H1 (cell line): ENCODE results near the gene POU6F2.

Experiments used
- BCL11A ChIP-seq, 2 experiments: IDR thresholded peaks; one replicate each; pipeline ENCODE4 v1.6.1; 2011; ENCODE audit warnings: low read depth in 2 of 2, low read length in 2 of 2, mild to moderate bottlenecking in 2 of 2
- CREB1 ChIP-seq: IDR thresholded peaks from 2 replicates; pipeline ENCODE4 v1.6.1; 2012; ENCODE audit warnings: inconsistent platforms
- CTBP2 ChIP-seq: IDR thresholded peaks from 2 replicates; pipeline ENCODE4 v1.7.0; 2011; ENCODE audit warnings: borderline replicate concordance, mild to moderate bottlenecking, moderate library complexity, mixed read lengths, low read length; ENCODE audit not compliant: insufficient read depth, insufficient read length
- EZH2 ChIP-seq: fragments of 200-600 bp; sonication (generic); IDR thresholded peaks from 2 replicates; pipeline ENCODE4 v1.7.1; 2012; ENCODE audit warnings: low read depth, mild to moderate bottlenecking, moderate library complexity, low read length, inconsistent platforms; ENCODE audit not compliant: severe bottlenecking
- GTF2F1 ChIP-seq: IDR thresholded peaks from 2 replicates; pipeline ENCODE4 v1.6.1; 2012; ENCODE audit warnings: low read depth, low read length, improper control_type of control experiment, borderline replicate concordance
- RNF2 ChIP-seq: fragments of 200-900, 300-1000 bp; sonication (generic); IDR thresholded peaks from 2 replicates; pipeline ENCODE4 v1.7.1; 2016; ENCODE audit warnings: borderline replicate concordance, low read depth, mild to moderate bottlenecking, antibody characterized with exemption, low read length; ENCODE audit not compliant: poor library complexity, severe bottlenecking; ENCODE audit errors: missing control alignments
- SAP30 ChIP-seq: fragments of 300-600 bp; sonication (generic); IDR thresholded peaks from 2 replicates; pipeline ENCODE4 v1.7.1; 2012; ENCODE audit warnings: low read length, moderate library complexity, mild to moderate bottlenecking, inconsistent platforms; ENCODE audit not compliant: insufficient read depth, insufficient replicate concordance
- SIRT6 ChIP-seq: IDR thresholded peaks from one replicate; pipeline ENCODE4 v1.7.1; 2012; ENCODE audit warnings: low read length, inconsistent platforms
- TEAD4 ChIP-seq: IDR thresholded peaks from 2 replicates; pipeline ENCODE4 v1.6.1; 2012; ENCODE audit warnings: low read depth, low read length, inconsistent platforms, mixed read lengths

DNA sequence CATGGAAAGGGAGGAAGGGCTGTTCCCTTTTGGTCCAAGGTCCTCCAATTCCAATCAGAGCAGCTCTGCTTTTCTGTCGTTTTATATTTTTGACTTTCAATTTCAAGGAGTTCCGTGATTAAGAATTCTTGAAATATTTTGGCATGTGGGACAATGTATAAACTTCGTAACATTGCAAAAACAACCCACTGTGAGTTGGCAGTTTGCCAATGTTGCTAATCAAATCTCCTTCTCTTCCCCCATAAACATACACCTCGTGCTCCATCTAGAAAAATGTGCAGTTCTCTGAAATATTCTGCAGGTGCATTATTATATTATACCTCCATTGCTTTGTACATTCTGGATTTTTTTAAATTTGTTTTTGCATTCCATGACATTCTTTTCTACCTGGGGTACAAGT is 49.8 kb downstream of the POU6F2 start:
- no peak for TF ChIP-seq RNF2
- TF ChIP-seq CREB1, result no peak
- no peak for TF ChIP-seq CTBP2
- no peak for TF ChIP-seq BCL11A (IDR thresholded peaks at IDR 0.05; ENCODE audit: low read depth in 2 of 2, low read length in 2 of 2)
- TF ChIP-seq TEAD4, result no peak
- TF ChIP-seq EZH2, result no peak
- TF ChIP-seq GTF2F1, result no peak
- no peak for TF ChIP-seq SAP30
- no peak for TF ChIP-seq SIRT6
